AG08395 (cell line): Measurements from ENCODE around the gene GATM.
"Not testable (repeated sequence)": the region's sequence is repeated elsewhere in the genome, so short reads cannot be mapped to it uniquely, and the experiment has no call there.

Experiments used
- DNase-seq: peaks from one replicate; pipeline ENCODE4 v3.0.0; 2012; ENCODE audit warnings: mixed read lengths, low spot score

GATM gene

GRCh38 chr15:45351227-45351626 lies 27.1 kb downstream of the GATM start:
- DNase-seq, result no peak

GRCh38 chr15:45349623-45350022 lies 28.7 kb downstream of the GATM start:
- no peak for DNase-seq

GRCh38 chr15:45347989-45348388 lies 30.4 kb downstream of the GATM start:
- no peak for DNase-seq

- no peak for DNase-seq
These were observed 31.3 kb downstream of the GATM start for GRCh38 chr15:45347033-45347432.

GRCh38 chr15:45346381-45346780 lies 32.0 kb downstream of the GATM start:
- no peak for DNase-seq

GRCh38 chr15:45343258-45343860 lies 35.0 kb downstream of the GATM start:
- no peak for DNase-seq

- DNase-seq, result no peak
These were observed 36.6 kb downstream of the GATM start for GRCh38 chr15:45341790-45342189.

GRCh38 chr15:45340429-45340828 lies 37.9 kb downstream of the GATM start:
- no peak for DNase-seq

GRCh38 chr15:45338417-45338816 lies 39.9 kb downstream of the GATM start:
- DNase-seq, result no peak

- no peak for DNase-seq
These were observed 41.1 kb downstream of the GATM start for GRCh38 chr15:45337224-45337623.

GRCh38 chr15:45333550-45333949 lies 44.8 kb downstream of the GATM start:
- peak; percentile 20 for DNase-seq

- DNase-seq, result no peak
These were observed 45.6 kb downstream of the GATM start for GRCh38 chr15:45332694-45333093.

- DNase-seq, result peak; percentile 7
These were observed 46.4 kb downstream of the GATM start for GRCh38 chr15:45331972-45332371.

GRCh38 chr15:45328663-45329062 lies 49.7 kb downstream of the GATM start:
- DNase-seq, result no peak

- DNase-seq, result no peak
These were observed 51.6 kb downstream of the GATM start for GRCh38 chr15:45326741-45327140.

- no peak for DNase-seq
These were observed 52.1 kb downstream of the GATM start for GRCh38 chr15:45326280-45326679.

GRCh38 chr15:45320581-45321205 lies 57.7 kb downstream of the GATM start:
- no peak for DNase-seq

- DNase-seq, result no peak
These were observed 58.7 kb downstream of the GATM start for GRCh38 chr15:45319472-45320214.

- DNase-seq, result no peak
These were observed 63.4 kb downstream of the GATM start for GRCh38 chr15:45314960-45315359.

- DNase-seq, result not testable (repeated sequence)
These were observed 64.2 kb downstream of the GATM start for GRCh38 chr15:45314117-45314516.
